K562 (cell line): ENCODE data around the gene SPAG9. TPM values are rescaled to one million over a fixed set of nuclear protein-coding genes. Genes with fewer than 3 reads are reported as not detected.
"Not testable (repeated sequence)": the region's sequence is repeated elsewhere in the genome, so short reads cannot be mapped to it uniquely, and the experiment has no call there.

Experiments
- ATAC-seq: fragments of 200-7000 bp; cut with Tn5 transposase; 3 replicates; pipeline ENCODE4 v1.9.1; 2020; ENCODE audit warnings: moderate library complexity
- BruUV-seq: library from RNA; stranded (reverse); fragments of 400-500 nt; replicated peaks from 2 replicates; lab custom pipeline; 2021; lab: Mats Ljungman, UMichigan
- CTCF ChIA-PET: fragments of 300-600 bp; formaldehyde crosslinking; extraction: SDS; loops from one replicate; lab custom pipeline; 2021; ENCODE audit warnings: low intra/inter-chr PET ratio; lab: Yijun Ruan, JAX
- POLR2A ChIA-PET: fragments of 300-600, 350-650 bp; sonication (Branson Sonifier 250); formaldehyde crosslinking; extraction: SDS; loops from one replicate; lab custom pipeline; 2021; ENCODE audit warnings: antibody characterized with exemption, inconsistent platforms; lab: Yijun Ruan, JAX
- DNase-seq, 4 experiments: peaks; one replicate each; pipeline versions ENCODE4 v3.0.0 to v3.0.0-alpha.2; 2011 to 2018; ENCODE audit warnings: low spot score in 3 of 4, mixed read lengths in 3 of 4; ENCODE audit errors: extremely low read depth in 1 of 4
- FAIRE-seq: peaks from 2 replicates; lab custom pipeline; 2011; peaks lifted over from hg19 to GRCh38; lab: Jason Lieb, UNC
- H2AFZ ChIP-seq: 2 replicates; pipeline ENCODE4 v1.6.0; 2011; ENCODE audit warnings: low read depth, low read length, control low read depth, inconsistent platforms
- H3K27ac ChIP-seq: fragments of 200-600 bp; 3 replicates; pipeline ENCODE4 v1.8.0; 2011; ENCODE audit warnings: low read depth, mild to moderate bottlenecking, control low read depth, inconsistent platforms, low read length, moderate library complexity, mixed read lengths; ENCODE audit errors: extremely low read depth
- H3K27me3 ChIP-seq, 2 experiments: fragments of 300-600 bp in 1 of 2; 2 replicates in 1 of 2; 3 replicates in 1 of 2; pipeline versions ENCODE4 v1.6.0 to v1.8.0; 2011; ENCODE audit warnings: inconsistent platforms in 2 of 2, low read length in 2 of 2, mild to moderate bottlenecking in 1 of 2, mixed read lengths in 1 of 2, moderate library complexity in 1 of 2; ENCODE audit not compliant: control insufficient read depth in 2 of 2, insufficient read depth in 2 of 2
- H3K36me3 ChIP-seq: fragments of 300-600 bp; 3 replicates; pipeline ENCODE4 v1.8.0; 2011; ENCODE audit warnings: mild to moderate bottlenecking, low read length, inconsistent platforms; ENCODE audit not compliant: control insufficient read depth, insufficient read depth
- H3K4me1 ChIP-seq, 2 experiments: fragments of 200-600 bp in 1 of 2; replicated peaks in 1 of 2; 2 replicates in 1 of 2; 3 replicates in 1 of 2; pipeline versions ENCODE4 v1.5.1 to v1.8.0; 2011; ENCODE audit warnings: inconsistent platforms in 2 of 2, low read length in 2 of 2, mild to moderate bottlenecking in 1 of 2, mixed read lengths in 1 of 2, moderate library complexity in 1 of 2; ENCODE audit not compliant: control insufficient read depth in 2 of 2, insufficient read depth in 2 of 2
- H3K4me2 ChIP-seq: 2 replicates; pipeline ENCODE4 v1.6.1; 2011; ENCODE audit warnings: low read length, control low read depth, inconsistent platforms, mixed read lengths; ENCODE audit not compliant: insufficient read depth
- H3K4me3 ChIP-seq: fragments of 200-600 bp; sonication (generic), shearing (Covaris generic); 2 replicates; pipeline ENCODE4 v1.5.1; 2016; ENCODE audit warnings: control low read depth, inconsistent platforms
- H3K79me2 ChIP-seq: fragments of 200-600 bp; 3 replicates; pipeline ENCODE4 v1.8.0; 2011; ENCODE audit warnings: low read length, inconsistent platforms; ENCODE audit not compliant: control insufficient read depth, insufficient read depth
- H3K9ac ChIP-seq, 2 experiments: 2 replicates each; pipeline versions ENCODE4 v1.6.0 to v1.6.1; 2011; ENCODE audit warnings: low read depth in 2 of 2, low read length in 2 of 2, control low read depth in 1 of 2, inconsistent platforms in 1 of 2, mild to moderate bottlenecking in 1 of 2, mixed read lengths in 1 of 2; ENCODE audit not compliant: insufficient read depth in 1 of 2
- H3K9me1 ChIP-seq: one replicate; pipeline ENCODE4 v1.6.0; 2011; ENCODE audit warnings: inconsistent platforms, mild to moderate bottlenecking, low read length, moderate library complexity; ENCODE audit not compliant: control insufficient read depth, insufficient read depth
- H3K9me3 ChIP-seq: replicated peaks from 2 replicates; pipeline ENCODE4 v1.5.1; 2011; ENCODE audit warnings: low read depth, low read length, inconsistent platforms; ENCODE audit not compliant: control insufficient read depth, insufficient read depth
- H4K20me1 ChIP-seq: replicated peaks from 2 replicates; pipeline ENCODE4 v1.6.1; 2011; ENCODE audit warnings: low read length, inconsistent platforms, mixed read lengths; ENCODE audit not compliant: control insufficient read depth, insufficient read depth
- AFF1 ChIP-seq, 2 experiments: fragments of 450-650 bp; IDR thresholded peaks; 2 replicates each; pipeline ENCODE4 v1.6.1; 2018; ENCODE audit warnings: mild to moderate bottlenecking in 2 of 2, low read depth in 1 of 2; ENCODE audit not compliant: partially characterized antibody in 2 of 2
- WGBS: fragments of 100-300 bp; shearing (Covaris generic); methylation state at CpG from one replicate; pipeline ENCODE4 v1.1.6; 2016; ENCODE audit warnings: low coverage, mixed read lengths; ENCODE audit not compliant: insufficient coverage; ENCODE audit errors: missing lambda C conversion rate; 5-methylcytosine and 5-hydroxymethylcytosine counted together
- in situ Hi-C: fragments of 300-500 bp; cut with MboI; formaldehyde crosslinking; loops from 4 replicates; pipeline ENCODE4 v1.15.0; 2018; ENCODE audit warnings: inconsistent platforms, mixed read lengths
- intact Hi-C: fragments of 100-400 bp; cut with micrococcal nuclease; formaldehyde crosslinking; loops from 2 replicates; pipeline ENCODE4 v1.14.2; 2022
- polyA plus RNA-seq, 8 experiments: library from polyadenylated mRNA; depleted of rRNA in 4 of 8; stranded (reverse) in 5 of 8; unstranded in 3 of 8; fragments of >200 nt; fragmentation: Nextera tagmentation in 2 of 8; fragmentation: Illumina TruSeq in 1 of 8; extraction: Ambion mirVana in 2 of 8; extraction: Trizol in 1 of 8; gene quantifications; 2 replicates each; pipeline versions ENCODE4 v1.2.1 to v1.2.3, GENCODE V29; 2011 to 2014; ENCODE audit warnings: inconsistent platforms in 1 of 8, missing spikeins in 1 of 8
- total RNA-seq, 7 experiments: library from RNA; depleted of rRNA in 6 of 7; stranded (reverse); fragments of >200 nt in 6 of 7; fragmentation: Illumina TruSeq in 2 of 7; extraction: Trizol in 2 of 7; gene quantifications; 2 replicates each; pipeline versions ENCODE4 v1.2.1 to v1.2.3, GENCODE V29; 2011 to 2021; ENCODE audit warnings: low replicate concordance in 1 of 7

SPAG9 gene
- total and polyA plus RNA-seq, 9 of the 15 experiments (the other 6 are each of a cell fraction or from before 2014, with no cell fraction given): 12.2 to 99.2 (median 58.2) TPM

GRCh38 chr17:51083981-51084380, 36.7 kb downstream of the SPAG9 start (continued):
- no peak for TF ChIP-seq AFF1 (IDR thresholded peaks at IDR 0.05; ENCODE audit: low read depth in 1 of 2, partially characterized antibody in 2 of 2)

- H3K27me3 ChIP-seq, DNase-seq, H3K4me2 ChIP-seq, FAIRE-seq, in situ Hi-C loops, CTCF ChIA-PET, H3K9ac ChIP-seq, intact Hi-C loops, POLR2A ChIA-PET, H3K9me1 ChIP-seq, H3K9me3 ChIP-seq, H3K4me3 ChIP-seq, H2AFZ ChIP-seq, H4K20me1 ChIP-seq, ATAC-seq, BruUV-seq, H3K27ac ChIP-seq, H3K4me1 ChIP-seq: not testable (repeated sequence)
- H3K36me3 ChIP-seq: peaks cover 19% of the 10 kb centered on the region
- H3K79me2 ChIP-seq: peaks cover 62% of the 10 kb centered on the region
- WGBS: 93% methylated on average over 7 of the region's 7 CpGs
Measured at GRCh38 chr17:51083364-51083763, 37.3 kb downstream of the SPAG9 start.
